ENCODE results near the gene HIRA. TPM values are rescaled to one million over a fixed set of nuclear protein-coding genes. Genes with fewer than 3 reads are reported as not detected.

Gene HIRA
- polyA plus RNA-seq, 3 donors, result 1.8 to 20.7 (median 2.6) TPM

- H3K4me1 ChIP-seq (ENCODE audit: control insufficient read depth in 1 of 2, insufficient read depth in 2 of 2, low read length in 2 of 2), result no peaks in the 10 kb centered on the region
- H3K36me3 ChIP-seq (replicated peaks in 1 of 2; ENCODE audit: control insufficient read depth in 1 of 2, insufficient read depth in 2 of 2, low read length in 2 of 2), result peaks cover 72 to 97% of the 10 kb centered on the region in 2 donors
- no peaks in the 10 kb centered on the region for H3K27me3 ChIP-seq (ENCODE audit: control insufficient read depth in 2 of 2, insufficient read depth in 2 of 2, low read length in 2 of 2)
- Mint-ChIP-seq H3K27me3 (ENCODE audit: low read depth in 3 of 3) (peaks cover 0 to 1% (median 0%) of the 10 kb centered on the region in 3 donors), H3K9me3 (no peaks in the 10 kb centered on the region), H3K27ac (no peak overlapping the region), H3K36me3 (peaks cover 79 to 88% of the 10 kb centered on the region in 2 donors), H3K4me1 (no peaks in the 10 kb centered on the region), H3K4me3 (no peak overlapping the region)
- DNase-seq, result no peak
- WGBS (ENCODE audit: insufficient coverage), result no CpG with 5 or more reads among the region's 3 CpGs
- H4K20me1 ChIP-seq (ENCODE audit: insufficient read depth, low read length), result peaks cover 24% of the 10 kb centered on the region
- no peak overlapping the region for H2AFZ ChIP-seq (ENCODE audit: insufficient read depth, low read depth, low read length, poor library complexity, severe bottlenecking)
- peaks cover 7% of the 10 kb centered on the region for H3K79me2 ChIP-seq (ENCODE audit: insufficient read depth, low read length)
- H3K4me3 ChIP-seq (replicated peaks in 1 of 3; ENCODE audit: low read depth in 2 of 3, low read length in 3 of 3), result no peak overlapping the region
- intact Hi-C loops (cut with micrococcal nuclease), result loop anchor here in 1 of 2 donors (10.0 kb wide), 1 partner anchor 58 kb away; no protein-coding TSS in a partner anchor
- no peak overlapping the region for H3K4me2 ChIP-seq (replicated peaks; ENCODE audit: extremely low read depth, low read length, poor library complexity, severe bottlenecking)
- H3K27ac ChIP-seq (ENCODE audit: low read depth in 1 of 2, low read length in 2 of 2), result no peak overlapping the region
- H3K9me3 ChIP-seq (replicated peaks in 1 of 2; ENCODE audit: control insufficient read depth in 1 of 2, insufficient read depth in 1 of 2, low read length in 2 of 2), result no peaks in the 10 kb centered on the region
- no peak for TF ChIP-seq CTCF (IDR thresholded peaks at IDR 0.05)
- no peak overlapping the region for H3K9ac ChIP-seq (ENCODE audit: insufficient read depth, low read length, poor library complexity, severe bottlenecking)
These were observed 25.2 kb downstream of the HIRA start for GRCh38 chr22:19406281-19406811.

GRCh38 chr22:19405652-19406051, 25.9 kb downstream of the HIRA start:
- Histone ChIP-seq H3K9ac (ENCODE audit: insufficient read depth, low read length, poor library complexity, severe bottlenecking) (no peak overlapping the region), H3K27ac (ENCODE audit: low read depth in 1 of 2, low read length in 2 of 2) (no peak overlapping the region), H3K4me1 (ENCODE audit: control insufficient read depth in 1 of 2, insufficient read depth in 2 of 2, low read length in 2 of 2) (no peaks in the 10 kb centered on the region), H2AFZ (ENCODE audit: insufficient read depth, low read depth, low read length, poor library complexity, severe bottlenecking) (no peak overlapping the region), H3K9me3 (replicated peaks in 1 of 2; ENCODE audit: control insufficient read depth in 1 of 2, insufficient read depth in 1 of 2, low read length in 2 of 2) (no peaks in the 10 kb centered on the region), H3K36me3 (replicated peaks in 1 of 2; ENCODE audit: control insufficient read depth in 1 of 2, insufficient read depth in 2 of 2, low read length in 2 of 2) (peaks cover 72 to 99% of the 10 kb centered on the region in 2 donors), H3K4me3 (replicated peaks in 1 of 3; ENCODE audit: low read depth in 2 of 3, low read length in 3 of 3) (no peak overlapping the region), H3K79me2 (ENCODE audit: insufficient read depth, low read length) (peaks cover under 1% of the 10 kb centered on the region), H4K20me1 (ENCODE audit: insufficient read depth, low read length) (peaks cover 17% of the 10 kb centered on the region), H3K27me3 (ENCODE audit: control insufficient read depth in 2 of 2, insufficient read depth in 2 of 2, low read length in 2 of 2) (no peaks in the 10 kb centered on the region), H3K4me2 (replicated peaks; ENCODE audit: extremely low read depth, low read length, poor library complexity, severe bottlenecking) (no peak overlapping the region)
- Mint-ChIP-seq H3K4me1 (no peaks in the 10 kb centered on the region), H3K9me3 (no peaks in the 10 kb centered on the region), H3K27me3 (ENCODE audit: low read depth in 3 of 3) (peaks cover 0 to 1% (median 0%) of the 10 kb centered on the region in 3 donors), H3K36me3 (peaks cover 82 to 95% of the 10 kb centered on the region in 2 donors), H3K27ac (no peak overlapping the region), H3K4me3 (no peak overlapping the region)
- no peak for TF ChIP-seq CTCF (IDR thresholded peaks at IDR 0.05)
- intact Hi-C loops (cut with micrococcal nuclease), result loop anchor here in 1 of 2 donors (10.0 kb wide), 1 partner anchor 59 kb away; no protein-coding TSS in a partner anchor
- 100% methylated on average over 7 of the region's 8 CpGs for WGBS (ENCODE audit: insufficient coverage)
- no peak for DNase-seq
